Lower leg skin (tissue), 3 donors: ENCODE results near the gene CCDC184.
"Not testable (repeated sequence)": the region's sequence is repeated elsewhere in the genome, so short reads cannot be mapped to it uniquely, and the experiment has no call there.

Experiments used
- CTCF ChIP-seq, 3 donors: fragments of 450-650 bp; IDR thresholded peaks; one replicate each; pipeline ENCODE4 v1.5.1; 2016; ENCODE audit warnings: antibody characterized with exemption in 3 of 3, mild to moderate bottlenecking in 3 of 3, moderate library complexity in 2 of 3
- POLR2A ChIP-seq, 2 donors: fragments of 450-650 bp; IDR thresholded peaks; one replicate each; pipeline ENCODE4 v1.6.1; 2016 to 2017; ENCODE audit warnings: antibody characterized with exemption in 2 of 2, mild to moderate bottlenecking in 1 of 2, moderate library complexity in 1 of 2

GRCh38 chr12:48209495-48209894 is 26.1 kb downstream of the CCDC184 start:
- not testable (repeated sequence) for TF ChIP-seq CTCF, POLR2A (IDR thresholded peaks at IDR 0.05)
